Gastrocnemius medialis (tissue), 4 donors: ENCODE measurements around the gene LDB1. TPM values are rescaled to one million over a fixed set of nuclear protein-coding genes. Genes with fewer than 3 reads are reported as not detected.

ENCODE experiments used
- ATAC-seq, 2 donors: fragments of 150-250 bp; one replicate each; pipeline ENCODE4 v1.9.1; 2016
- DNase-seq, 2 donors: peaks; one replicate each; pipeline ENCODE4 v3.0.0-alpha.2; 2019
- H3K27ac ChIP-seq, 4 donors: fragments of 200-600 bp; sonication (generic); 1 replicate in 1 of 4; 2 replicates in 3 of 4; pipeline ENCODE4 v1.5.1; 2016 to 2018; ENCODE audit warnings: mild to moderate bottlenecking in 2 of 4, moderate library complexity in 1 of 4
- H3K27me3 ChIP-seq, 3 donors: fragments of 200-600 bp; sonication (generic) in 2 of 3; 1 replicate in 1 of 3; 2 replicates in 2 of 3; pipeline versions ENCODE4 v1.5.1 to v1.6.0; 2016 to 2019; ENCODE audit warnings: mild to moderate bottlenecking in 1 of 3, moderate library complexity in 1 of 3
- H3K36me3 ChIP-seq, 2 donors: fragments of 200-600 bp; sonication (generic) in 1 of 2; one replicate each; pipeline ENCODE4 v1.5.1; 2017 to 2018
- H3K4me1 ChIP-seq, 2 donors: fragments of 200-600 bp; sonication (generic) in 1 of 2; one replicate each; pipeline ENCODE4 v1.5.1; 2016 to 2017; ENCODE audit warnings: mild to moderate bottlenecking in 2 of 2
- H3K4me3 ChIP-seq, 4 donors: fragments of 200-600 bp; sonication (generic) in 3 of 4; 1 replicate in 1 of 4; 2 replicates in 3 of 4; pipeline ENCODE4 v1.5.1; 2016 to 2019; ENCODE audit warnings: mild to moderate bottlenecking in 2 of 4
- H3K9me3 ChIP-seq, 3 donors: fragments of 200-600 bp; sonication (generic) in 2 of 3; 1 replicate in 1 of 3; 2 replicates in 2 of 3; pipeline ENCODE4 v1.5.1; 2016 to 2019
- CTCF ChIP-seq, 5 experiments: fragments of 450-650 bp in 3 of 5; fragments of 200-600 bp in 2 of 5; sonication (generic) in 2 of 5; IDR thresholded peaks in 4 of 5; conservative IDR thresholded peaks in 1 of 5; 1 replicate in 4 of 5; 2 replicates in 1 of 5; pipeline ENCODE4 v1.5.1; 2016 to 2019; ENCODE audit warnings: antibody characterized with exemption in 5 of 5, mild to moderate bottlenecking in 3 of 5, moderate library complexity in 3 of 5
- POLR2A ChIP-seq, 2 donors: fragments of 450-650 bp; IDR thresholded peaks; one replicate each; pipeline ENCODE4 v1.6.1; 2017; ENCODE audit warnings: antibody characterized with exemption in 2 of 2, mild to moderate bottlenecking in 2 of 2, moderate library complexity in 2 of 2
- in situ Hi-C, 4 donors: fragments of 200-750 bp; cut with MboI; loops; one replicate each; pipeline versions ENCODE4 v1.15.0 to v1.8.0; 2017; ENCODE audit warnings: low sequenced_read_pairs in 4 of 4
- intact Hi-C: fragments of 100-400 bp; cut with DNase I; formaldehyde crosslinking; loops from one replicate; pipeline ENCODE4 v1.15.1; 2023; ENCODE audit warnings: low total_unique reads
- total RNA-seq, 4 donors: library from RNA; depleted of rRNA; stranded (reverse); fragments of >200 nt; gene quantifications; one replicate each; pipeline versions ENCODE4 v1.1.0 to v1.2.3, GENCODE V29; 2016

The LDB1 gene
- total RNA-seq, 4 donors from 2014 or later, result 15.9 to 32.7 (median 28.6) TPM

- ATAC-seq, result peak; percentile 91 to 94
- no peaks in the 10 kb centered on the region for H3K36me3 ChIP-seq
These were observed 55.2 kb downstream of the LDB1 start, which contains the start of gene HPS6 for GRCh38 chr10:102064868-102065560. HPS6 (plus strand) TSS chr10:102065349; CDS start chr10:102065475, 126 bp downstream.

GRCh38 chr10:102064503-102064867 lies 55.7 kb downstream of the LDB1 start:
- H3K36me3 ChIP-seq, result no peaks in the 10 kb centered on the region
- no peak for DNase-seq
- no peak for ATAC-seq
- H3K4me1 ChIP-seq, result peaks cover 31 to 39% of the 10 kb centered on the region in 2 donors
- TF ChIP-seq CTCF (IDR thresholded peaks at IDR 0.05 in 4 of 5, conservative IDR thresholded peaks at IDR 0.05 in 1 of 5) (no peak), POLR2A (IDR thresholded peaks at IDR 0.05) (no peak)
- in situ Hi-C loops (no loop called here), intact Hi-C loops (no loop called here)
- no peaks in the 10 kb centered on the region for H3K27me3 ChIP-seq
- H3K9me3 ChIP-seq, result no peaks in the 10 kb centered on the region
- peak overlapping the region; percentile 66 to 95 (median 85) for H3K4me3 ChIP-seq
- H3K27ac ChIP-seq, result peak overlapping the region; percentile 81 to 96 (median 96)

More at GRCh38 chr10:102064868-102065560, 55.2 kb downstream of the LDB1 start, which contains the start of gene HPS6:
- no peaks in the 10 kb centered on the region for H3K9me3 ChIP-seq
- H3K27ac ChIP-seq, result peak within 1 kb of the TSS; percentile 81 to 96 (median 96)
- peak; percentile 79 to 85 for DNase-seq
- peaks cover 31 to 39% of the 10 kb centered on the region in 2 donors for H3K4me1 ChIP-seq
- in situ Hi-C loops, result no loop called here
- TF ChIP-seq POLR2A (IDR thresholded peaks at IDR 0.05), result peak; percentile 62 to 77
- peak in 2 of 5 experiments; percentile 17 to 21 for TF ChIP-seq CTCF (IDR thresholded peaks at IDR 0.05 in 4 of 5, conservative IDR thresholded peaks at IDR 0.05 in 1 of 5)
- H3K4me3 ChIP-seq, result peak within 1 kb of the TSS; percentile 66 to 95 (median 85)
- intact Hi-C loops, result loop anchor here (1.0 to 5.0 kb wide), 4 partner anchors 9 to 247 kb away; partner anchors contain the start of genes ARMH3, OGA and PPRC1
- H3K27me3 ChIP-seq, result no peaks in the 10 kb centered on the region

- intact Hi-C loops, result no loop called here
- peaks cover 4 to 5% of the 10 kb centered on the region in 2 donors for H3K4me1 ChIP-seq
- in situ Hi-C loops, result no loop called here
- no peaks in the 10 kb centered on the region for H3K9me3 ChIP-seq
- no peak overlapping the region for H3K4me3 ChIP-seq
- ATAC-seq, result no peak
- no peaks in the 10 kb centered on the region for H3K36me3 ChIP-seq
- H3K27ac ChIP-seq, result no peak overlapping the region
- no peak for TF ChIP-seq CTCF (IDR thresholded peaks at IDR 0.05 in 4 of 5, conservative IDR thresholded peaks at IDR 0.05 in 1 of 5)
- TF ChIP-seq POLR2A (IDR thresholded peaks at IDR 0.05), result no peak
- H3K27me3 ChIP-seq, result no peaks in the 10 kb centered on the region
- DNase-seq, result no peak
These were observed 60.2 kb downstream of the LDB1 start for GRCh38 chr10:102059987-102060386.

Other genes with a start within 250 kb of the LDB1 start
- gene ARMH3, start 64.2 kb downstream of the LDB1 start, total RNA-seq, result 10 to 100 TPM in 3 of 4 donors, 1 to 10 TPM in 1; 9.7 to 14.9 (median 13.4) TPM
- 10 to 100 TPM; 12.7 to 21.8 (median 19.4) TPM for gene HPS6, start 55.0 kb downstream of the LDB1 start, total RNA-seq
- gene PPRC1, start 12.7 kb upstream of the LDB1 start, total RNA-seq, result 10 to 100 TPM; 13.3 to 26.5 (median 17.1) TPM
- gene NOLC1, start 32.0 kb upstream of the LDB1 start, total RNA-seq, result 10 to 100 TPM; 37.2 to 76.7 (median 71.1) TPM
- under 1 TPM in 1 of 4 donors, not detected in 3; 0.51 TPM for gene ELOVL3, start 105.9 kb upstream of the LDB1 start, total RNA-seq
- gene PITX3, start 121.1 kb upstream of the LDB1 start, total RNA-seq, result 1 to 10 TPM; 4.2 to 8.9 (median 6.5) TPM
- gene GBF1, start 125.2 kb upstream of the LDB1 start, total RNA-seq, result 10 to 100 TPM; 31.4 to 64.2 (median 58.7) TPM